HFF-Myc (cell line): ENCODE measurements around the gene NES.
"Not testable (repeated sequence)": the region's sequence is repeated elsewhere in the genome, so short reads cannot be mapped to it uniquely, and the experiment has no call there.

Source experiments
- DNase-seq: peaks from one replicate; pipeline ENCODE4 v3.0.0-alpha.2; 2011; ENCODE audit warnings: low read depth; ENCODE audit errors: extremely low read depth
- H3K4me3 ChIP-seq: replicated peaks from 2 replicates; pipeline ENCODE4 v1.5.1; 2011; ENCODE audit warnings: low read depth, mild to moderate bottlenecking, control low read depth, low read length
- CTCF ChIP-seq: IDR thresholded peaks from 2 replicates; pipeline ENCODE4 v1.5.1; 2012; ENCODE audit warnings: mild to moderate bottlenecking, low read depth, low read length, control low read depth; ENCODE audit errors: missing control alignments

NES gene

GRCh38 chr1:156639601-156640101 lies 37.6 kb downstream of the NES start:
- TF ChIP-seq CTCF, result no peak
- no peak for DNase-seq
- H3K4me3 ChIP-seq, result no peak overlapping the region

- no peak for TF ChIP-seq CTCF
- DNase-seq, result no peak
- H3K4me3 ChIP-seq, result no peak overlapping the region
Observed at GRCh38 chr1:156638189-156638985, 38.8 kb downstream of the NES start.

- no peak for TF ChIP-seq CTCF
- no peak overlapping the region for H3K4me3 ChIP-seq
- no peak for DNase-seq
Observed at GRCh38 chr1:156632355-156632754, 44.9 kb downstream of the NES start.

- not testable (repeated sequence) for DNase-seq
Observed at GRCh38 chr1:156631152-156631551, 46.1 kb downstream of the NES start.

GRCh38 chr1:156629823-156630449 lies 47.3 kb downstream of the NES start:
- DNase-seq, result no peak
- H3K4me3 ChIP-seq, result no peak overlapping the region
- no peak for TF ChIP-seq CTCF

More at GRCh38 chr1:156631152-156631551, 46.1 kb downstream of the NES start:
- H3K4me3 ChIP-seq, result not testable (repeated sequence)

GRCh38 chr1:156627313-156627880 lies 49.8 kb downstream of the NES start:
- no peak for DNase-seq

More at GRCh38 chr1:156627313-156627880, 49.8 kb downstream of the NES start:
- peak; percentile 88 for TF ChIP-seq CTCF
- H3K4me3 ChIP-seq, result no peak overlapping the region
